ENCODE data around the gene RBFOX2. TPM values are rescaled to one million over a fixed set of nuclear protein-coding genes. Genes with fewer than 3 reads are reported as not detected.

RBFOX2 gene
- total and polyA plus RNA-seq, 4 donors, result 14.2 to 53.6 (median 25.6) TPM

GRCh38 chr22:35944458-35944857 lies 84.2 kb downstream of the RBFOX2 start:
- H3K9me3 ChIP-seq (ENCODE audit: control insufficient read depth in 4 of 4, low read length in 3 of 4), result no peaks in the 10 kb centered on the region
- no peak overlapping the region for H3K9ac ChIP-seq (ENCODE audit: low read depth in 1 of 2, low read length in 2 of 2)
- H3K27me3 ChIP-seq (ENCODE audit: control insufficient read depth in 4 of 4, insufficient read depth in 4 of 4, low read length in 3 of 4), result no peaks in the 10 kb centered on the region
- TF ChIP-seq JUND (IDR thresholded peaks at IDR 0.05) (no peak), MAX (IDR thresholded peaks at IDR 0.05) (no peak), HNF4G (IDR thresholded peaks at IDR 0.05) (no peak), TAF1 (conservative IDR thresholded peaks at IDR 0.05) (no peak), EGR1 (IDR thresholded peaks at IDR 0.05; ENCODE audit: low read depth in 2 of 2) (no peak)
- H3K4me1 ChIP-seq (ENCODE audit: control insufficient read depth in 4 of 4, insufficient read depth in 4 of 4, low read length in 3 of 4), result peaks cover 0 to 14% (median 4%) of the 10 kb centered on the region in 4 donors
- DNase-seq (ENCODE audit: low spot score), result no peak
- no peak overlapping the region for H3K27ac ChIP-seq (ENCODE audit: low read depth in 1 of 2, low read length in 2 of 2)
- 51% methylated on average over 6 of the region's 6 CpGs for WGBS
- H3K4me3 ChIP-seq (ENCODE audit: low read depth in 1 of 3, low read length in 3 of 3), result no peak overlapping the region
- H3K36me3 ChIP-seq (ENCODE audit: control insufficient read depth in 4 of 4, insufficient read depth in 3 of 4, low read depth in 1 of 4, low read length in 3 of 4), result no peaks in the 10 kb centered on the region

- H3K36me3 ChIP-seq (ENCODE audit: control insufficient read depth in 4 of 4, insufficient read depth in 3 of 4, low read depth in 1 of 4, low read length in 3 of 4), result peaks cover 0 to 8% (median 4%) of the 10 kb centered on the region in 4 donors
- H3K27ac ChIP-seq (ENCODE audit: low read depth in 1 of 2, low read length in 2 of 2), result no peak overlapping the region
- TF ChIP-seq ZBTB33 (IDR thresholded peaks at IDR 0.05) (no peak), HNF4G (IDR thresholded peaks at IDR 0.05) (no peak), HNF4A (conservative IDR thresholded peaks at IDR 0.05) (no peak), GABPA (IDR thresholded peaks at IDR 0.05 in 1 of 2, conservative IDR thresholded peaks at IDR 0.05 in 1 of 2) (no peak), TAF1 (conservative IDR thresholded peaks at IDR 0.05) (no peak), JUND (IDR thresholded peaks at IDR 0.05) (no peak), ATF3 (IDR thresholded peaks at IDR 0.05) (no peak), NR2F2 (IDR thresholded peaks at IDR 0.05) (no peak), RXRA (IDR thresholded peaks at IDR 0.05) (no peak), FOXA2 (IDR thresholded peaks at IDR 0.05) (no peak), FOXA1 (IDR thresholded peaks at IDR 0.05) (no peak), SP1 (IDR thresholded peaks at IDR 0.05) (no peak)
- no peaks in the 10 kb centered on the region for H3K27me3 ChIP-seq (ENCODE audit: control insufficient read depth in 4 of 4, insufficient read depth in 4 of 4, low read length in 3 of 4)
- H3K9me3 ChIP-seq (ENCODE audit: control insufficient read depth in 4 of 4, low read length in 3 of 4), result no peaks in the 10 kb centered on the region
- 97% methylated on average over 1 of the region's 1 CpG for WGBS
- peaks cover 0 to 10% (median 0%) of the 10 kb centered on the region in 4 donors for H3K4me1 ChIP-seq (ENCODE audit: control insufficient read depth in 4 of 4, insufficient read depth in 4 of 4, low read length in 3 of 4)
- DNase-seq (ENCODE audit: low spot score), result no peak
- no peak overlapping the region for H3K9ac ChIP-seq (ENCODE audit: low read depth in 1 of 2, low read length in 2 of 2)
- no peak overlapping the region for H3K4me3 ChIP-seq (ENCODE audit: low read depth in 1 of 3, low read length in 3 of 3)
Measured at GRCh38 chr22:35940166-35940565, 88.5 kb downstream of the RBFOX2 start.

GRCh38 chr22:35938226-35938625 lies 90.4 kb downstream of the RBFOX2 start:
- H3K36me3 ChIP-seq (ENCODE audit: control insufficient read depth in 4 of 4, insufficient read depth in 3 of 4, low read depth in 1 of 4, low read length in 3 of 4), result peaks cover 0 to 12% (median 5%) of the 10 kb centered on the region in 4 donors
- H3K27ac ChIP-seq (ENCODE audit: low read depth in 1 of 2, low read length in 2 of 2), result no peak overlapping the region
- TF ChIP-seq HNF4G (IDR thresholded peaks at IDR 0.05), result no peak
- no peak for TF ChIP-seq RAD21 (IDR thresholded peaks at IDR 0.05)
- TF ChIP-seq FOXA1 (IDR thresholded peaks at IDR 0.05), result no peak
- no peak for TF ChIP-seq NR2F2 (IDR thresholded peaks at IDR 0.05)
- TF ChIP-seq REST (IDR thresholded peaks at IDR 0.05), result no peak
- TF ChIP-seq SP1 (IDR thresholded peaks at IDR 0.05), result no peak
- no peak for TF ChIP-seq CTCF (IDR thresholded peaks at IDR 0.05; ENCODE audit: low read depth, low read length, missing input control)
- no peak for TF ChIP-seq GABPA (IDR thresholded peaks at IDR 0.05 in 1 of 2, conservative IDR thresholded peaks at IDR 0.05 in 1 of 2)
- TF ChIP-seq TAF1 (conservative IDR thresholded peaks at IDR 0.05), result no peak
- no peak overlapping the region for H3K9ac ChIP-seq (ENCODE audit: low read depth in 1 of 2, low read length in 2 of 2)
- H3K4me1 ChIP-seq (ENCODE audit: control insufficient read depth in 4 of 4, insufficient read depth in 4 of 4, low read length in 3 of 4), result peaks cover 0 to 7% (median 0%) of the 10 kb centered on the region in 4 donors
- 91% methylated on average over 1 of the region's 1 CpG for whole genome bisulfite sequencing
- no peak overlapping the region for H3K4me3 ChIP-seq (ENCODE audit: low read depth in 1 of 3, low read length in 3 of 3)
- H3K9me3 ChIP-seq (ENCODE audit: control insufficient read depth in 4 of 4, low read length in 3 of 4), result no peaks in the 10 kb centered on the region
- no peaks in the 10 kb centered on the region for H3K27me3 ChIP-seq (ENCODE audit: control insufficient read depth in 4 of 4, insufficient read depth in 4 of 4, low read length in 3 of 4)
- no peak for DNase-seq (ENCODE audit: low spot score)
